Measurements from ENCODE around the gene HAAO.
"Not testable (repeated sequence)": the region's sequence is repeated elsewhere in the genome, so short reads cannot be mapped to it uniquely, and the experiment has no call there.

HAAO gene

GRCh38 chr2:42747422-42747821 is 45.0 kb downstream of the HAAO start:
- DNase-seq (ENCODE audit: low read depth) = no peak

GRCh38 chr2:42744545-42745082 is 47.8 kb downstream of the HAAO start:
- DNase-seq (ENCODE audit: low read depth) = no peak

GRCh38 chr2:42743659-42743990 is 48.8 kb downstream of the HAAO start:
- no peak for DNase-seq (ENCODE audit: low read depth)

GRCh38 chr2:42742740-42743658 is 49.4 kb downstream of the HAAO start:
- DNase-seq (ENCODE audit: low read depth) = no peak

GRCh38 chr2:42741140-42741539 is 51.2 kb downstream of the HAAO start:
- no peak for DNase-seq (ENCODE audit: low read depth)

- no peak for DNase-seq (ENCODE audit: low read depth)
Measured at GRCh38 chr2:42736598-42737322, 55.6 kb downstream of the HAAO start.

GRCh38 chr2:42733852-42734251 is 58.5 kb downstream of the HAAO start:
- DNase-seq (ENCODE audit: low read depth) = no peak

GRCh38 chr2:42731316-42731715 is 61.1 kb downstream of the HAAO start:
- DNase-seq (ENCODE audit: low read depth) = not testable (repeated sequence)

- DNase-seq (ENCODE audit: low read depth) = no peak
Measured at GRCh38 chr2:42726680-42727079, 65.7 kb downstream of the HAAO start.

GRCh38 chr2:42725657-42726056 is 66.7 kb downstream of the HAAO start:
- DNase-seq (ENCODE audit: low read depth) = no peak

- DNase-seq (ENCODE audit: low read depth) = no peak
Measured at GRCh38 chr2:42724886-42725285, 67.5 kb downstream of the HAAO start.

- no peak for DNase-seq (ENCODE audit: low read depth)
Measured at GRCh38 chr2:42723465-42723864, 68.9 kb downstream of the HAAO start.

GRCh38 chr2:42722320-42723190 is 69.8 kb downstream of the HAAO start:
- no peak for DNase-seq (ENCODE audit: low read depth)

GRCh38 chr2:42721898-42722297 is 70.5 kb downstream of the HAAO start:
- no peak for DNase-seq (ENCODE audit: low read depth)
